K562 (cell line): ENCODE measurements around the gene PDZD8. TPM values are rescaled to one million over a fixed set of nuclear protein-coding genes. Genes with fewer than 3 reads are reported as not detected.

Experiments used
- BCOR ChIP-seq: fragments of 450-650 bp; IDR thresholded peaks from 2 replicates; pipeline ENCODE4 v1.6.1; 2016
- BHLHE40 ChIP-seq: IDR thresholded peaks from 2 replicates; pipeline ENCODE4 v1.6.1; 2011; ENCODE audit warnings: low read length, improper control_type of control experiment
- CEBPG ChIP-seq, 3 experiments: fragments of 200-800 bp in 1 of 3; sonication (Bioruptor generic) in 1 of 3; sonication (generic) in 1 of 3; formaldehyde crosslinking in 1 of 3; IDR thresholded peaks in 2 of 3; conservative IDR thresholded peaks in 1 of 3; 2 replicates each; pipeline versions ENCODE4 v1.6.1 to v1.8.0; 2016 to 2022; ENCODE audit warnings: missing compliant biosample characterization in 2 of 3, missing genetic modification characterization in 2 of 3, mild to moderate bottlenecking in 1 of 3, missing genetic modification reagents in 1 of 3
- CTBP1 ChIP-seq: fragments of 450-650 bp; IDR thresholded peaks from 2 replicates; pipeline ENCODE4 v1.6.1; 2016; ENCODE audit warnings: borderline replicate concordance
- HNRNPH1 ChIP-seq: fragments of 200-400 bp; formaldehyde crosslinking; optimal IDR thresholded peaks from 2 replicates; pipeline ENCODE3; 2017; ENCODE audit warnings: low read depth, mild to moderate bottlenecking, low read length, moderate library complexity
- ILK ChIP-seq: fragments of 450-650 bp; IDR thresholded peaks from 2 replicates; pipeline ENCODE4 v1.6.1; 2016; ENCODE audit warnings: missing genetic modification characterization, low read depth, mild to moderate bottlenecking, missing compliant biosample characterization, moderate library complexity, borderline replicate concordance
- KDM1A ChIP-seq, 2 experiments: fragments of 450-650 bp; IDR thresholded peaks; 2 replicates each; pipeline ENCODE4 v1.6.1; 2016; ENCODE audit warnings: mild to moderate bottlenecking in 2 of 2
- NR2C1 ChIP-seq, 2 experiments: fragments of 450-650 bp; IDR thresholded peaks; 2 replicates each; pipeline ENCODE4 v1.6.1; 2017; ENCODE audit warnings: mild to moderate bottlenecking in 2 of 2, antibody characterized with exemption in 1 of 2, inconsistent platforms in 1 of 2, missing compliant biosample characterization in 1 of 2, missing genetic modification characterization in 1 of 2
- PREB ChIP-seq: sonication (generic); formaldehyde crosslinking; IDR thresholded peaks from 2 replicates; pipeline ENCODE4 v1.8.1; 2023; ENCODE audit warnings: mild to moderate bottlenecking, missing genetic modification reagents
- PTBP1 ChIP-seq: fragments of 200-400 bp; formaldehyde crosslinking; IDR thresholded peaks from 2 replicates; pipeline ENCODE4 v1.6.1; 2017; ENCODE audit warnings: low read depth, low read length
- RBM25 ChIP-seq: fragments of 200-400 bp; formaldehyde crosslinking; IDR thresholded peaks from 2 replicates; pipeline ENCODE4 v1.6.1; 2018; ENCODE audit warnings: low read length, low read depth, moderate library complexity; ENCODE audit not compliant: severe bottlenecking
- ZC3H4 ChIP-seq: sonication (generic); formaldehyde crosslinking; IDR thresholded peaks from 2 replicates; pipeline ENCODE4 v1.9.0; 2021; ENCODE audit warnings: missing genetic modification reagents, borderline replicate concordance
- polyA plus RNA-seq, 8 experiments: library from polyadenylated mRNA; depleted of rRNA in 4 of 8; stranded (reverse) in 5 of 8; unstranded in 3 of 8; fragments of >200 nt; fragmentation: Nextera tagmentation in 2 of 8; fragmentation: Illumina TruSeq in 1 of 8; extraction: Ambion mirVana in 2 of 8; extraction: Trizol in 1 of 8; gene quantifications; 2 replicates each; pipeline versions ENCODE4 v1.2.1 to v1.2.3, GENCODE V29; 2011 to 2014; ENCODE audit warnings: inconsistent platforms in 1 of 8, missing spikeins in 1 of 8
- total RNA-seq, 7 experiments: library from RNA; depleted of rRNA in 6 of 7; stranded (reverse); fragments of >200 nt in 6 of 7; fragmentation: Illumina TruSeq in 2 of 7; extraction: Trizol in 2 of 7; gene quantifications; 2 replicates each; pipeline versions ENCODE4 v1.2.1 to v1.2.3, GENCODE V29; 2011 to 2021; ENCODE audit warnings: low replicate concordance in 1 of 7
- TF ChIP-seq, protein P1 (sequence below): sonication (generic); formaldehyde crosslinking; IDR thresholded peaks from 2 replicates; pipeline ENCODE4 v1.8.1; 2022; ENCODE audit warnings: missing genetic modification reagents
- TF ChIP-seq, protein P2 (sequence below): sonication (generic); formaldehyde crosslinking; IDR thresholded peaks from 2 replicates; pipeline ENCODE4 v1.8.1; 2023; ENCODE audit warnings: mild to moderate bottlenecking, missing genetic modification reagents, moderate library complexity
- TF ChIP-seq, protein P3 (sequence below), 2 experiments: fragments of 450-650 bp in 1 of 2; sonication (generic) in 1 of 2; formaldehyde crosslinking in 1 of 2; IDR thresholded peaks in 1 of 2; conservative IDR thresholded peaks in 1 of 2; 2 replicates each; pipeline versions ENCODE4 v1.6.1 to v1.8.1; 2016 to 2023; ENCODE audit warnings: mild to moderate bottlenecking in 2 of 2, moderate library complexity in 2 of 2, inconsistent platforms in 1 of 2, missing genetic modification reagents in 1 of 2
- TF ChIP-seq, protein P4 (sequence below): fragments of 450-650 bp; IDR thresholded peaks from 2 replicates; pipeline ENCODE4 v1.6.1; 2016; ENCODE audit warnings: missing biosample characterization, missing genetic modification characterization

Gene PDZD8
- total and polyA plus RNA-seq, 9 of the 15 experiments (the other 6 are each of a cell fraction or from before 2014, with no cell fraction given): 5.5 to 53.4 (median 36.8) TPM

DNA sequence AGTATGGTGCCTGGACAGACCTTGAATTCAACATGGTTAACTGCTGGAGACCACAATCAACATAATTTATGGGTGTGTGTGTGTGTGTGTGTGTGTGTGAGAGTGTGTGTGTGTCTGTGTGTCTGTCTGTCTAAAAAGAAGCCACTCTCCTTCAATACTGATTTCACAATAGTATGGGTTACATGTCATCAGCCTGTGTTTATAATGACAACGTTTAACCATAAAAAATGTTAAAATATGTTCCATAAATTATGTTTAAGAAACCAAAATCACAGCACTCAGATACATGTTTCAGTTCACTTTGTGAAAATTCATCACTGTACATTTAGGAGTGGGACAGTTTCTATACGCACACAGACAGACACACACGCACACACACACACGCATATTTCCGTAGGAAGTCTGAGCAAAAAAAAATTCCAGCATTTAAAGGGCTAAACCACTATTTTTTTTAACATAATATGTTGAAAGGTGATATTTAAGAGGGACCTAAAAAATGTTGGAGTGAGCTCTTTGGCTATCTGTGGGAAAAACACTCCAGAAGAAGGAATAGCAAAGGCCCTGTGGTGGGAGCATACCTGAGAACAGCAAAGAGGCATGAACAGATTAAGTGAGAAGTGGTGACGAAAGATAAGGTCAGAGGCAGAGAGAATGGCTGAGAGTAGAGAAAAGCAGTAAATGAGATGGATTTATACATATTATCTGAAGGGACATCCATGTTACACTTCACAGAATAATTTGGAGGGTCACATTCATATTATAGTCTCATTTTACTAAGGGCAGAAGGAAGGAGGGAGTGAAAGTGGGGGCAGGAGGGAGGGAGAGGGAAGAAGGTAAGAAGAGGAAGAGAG, 10.9 kb downstream of the PDZD8 start (continued):
- TF ChIP-seq, protein P1, sequence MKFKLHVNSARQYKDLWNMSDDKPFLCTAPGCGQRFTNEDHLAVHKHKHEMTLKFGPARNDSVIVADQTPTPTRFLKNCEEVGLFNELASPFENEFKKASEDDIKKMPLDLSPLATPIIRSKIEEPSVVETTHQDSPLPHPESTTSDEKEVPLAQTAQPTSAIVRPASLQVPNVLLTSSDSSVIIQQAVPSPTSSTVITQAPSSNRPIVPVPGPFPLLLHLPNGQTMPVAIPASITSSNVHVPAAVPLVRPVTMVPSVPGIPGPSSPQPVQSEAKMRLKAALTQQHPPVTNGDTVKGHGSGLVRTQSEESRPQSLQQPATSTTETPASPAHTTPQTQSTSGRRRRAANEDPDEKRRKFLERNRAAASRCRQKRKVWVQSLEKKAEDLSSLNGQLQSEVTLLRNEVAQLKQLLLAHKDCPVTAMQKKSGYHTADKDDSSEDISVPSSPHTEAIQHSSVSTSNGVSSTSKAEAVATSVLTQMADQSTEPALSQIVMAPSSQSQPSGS (CRISPR knock-in tag): no peak
- TF ChIP-seq HNRNPH1 (no peak), PTBP1 (no peak), CTBP1 (no peak), BHLHE40 (no peak), ILK (no peak), RBM25 (peak; percentile 8), ZC3H4 (no peak), KDM1A (IDR thresholded peaks at IDR 0.05) (peak; percentile 35 to 54; a peak in 3 of 4 replicates), NR2C1 (IDR thresholded peaks at IDR 0.05) (no peak), NR2C1 (tag; IDR thresholded peaks at IDR 0.05) (no peak), CEBPG (CRISPR knock-in tag; IDR thresholded peaks at IDR 0.05) (no peak), CEBPG (tag; conservative IDR thresholded peaks at IDR 0.05 in 1 of 2, IDR thresholded peaks at IDR 0.05 in 1 of 2) (peak; percentile 42 to 60; a peak in 3 of 4 replicates), PREB (CRISPR knock-in tag) (no peak), BCOR (0 out of 2 replicates have a peak, but pooled peaks have one; percentile 34)
- TF ChIP-seq, protein P2, sequence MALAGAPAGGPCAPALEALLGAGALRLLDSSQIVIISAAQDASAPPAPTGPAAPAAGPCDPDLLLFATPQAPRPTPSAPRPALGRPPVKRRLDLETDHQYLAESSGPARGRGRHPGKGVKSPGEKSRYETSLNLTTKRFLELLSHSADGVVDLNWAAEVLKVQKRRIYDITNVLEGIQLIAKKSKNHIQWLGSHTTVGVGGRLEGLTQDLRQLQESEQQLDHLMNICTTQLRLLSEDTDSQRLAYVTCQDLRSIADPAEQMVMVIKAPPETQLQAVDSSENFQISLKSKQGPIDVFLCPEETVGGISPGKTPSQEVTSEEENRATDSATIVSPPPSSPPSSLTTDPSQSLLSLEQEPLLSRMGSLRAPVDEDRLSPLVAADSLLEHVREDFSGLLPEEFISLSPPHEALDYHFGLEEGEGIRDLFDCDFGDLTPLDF (CRISPR knock-in tag): no peak
- TF ChIP-seq, protein P3, sequence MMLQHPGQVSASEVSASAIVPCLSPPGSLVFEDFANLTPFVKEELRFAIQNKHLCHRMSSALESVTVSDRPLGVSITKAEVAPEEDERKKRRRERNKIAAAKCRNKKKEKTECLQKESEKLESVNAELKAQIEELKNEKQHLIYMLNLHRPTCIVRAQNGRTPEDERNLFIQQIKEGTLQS (IDR thresholded peaks at IDR 0.05): peak; percentile 20; the same call in 1 of the 2 replicates
- TF ChIP-seq, protein P3 (CRISPR knock-in tag; conservative IDR thresholded peaks at IDR 0.05): no peak
- TF ChIP-seq, protein P4, sequence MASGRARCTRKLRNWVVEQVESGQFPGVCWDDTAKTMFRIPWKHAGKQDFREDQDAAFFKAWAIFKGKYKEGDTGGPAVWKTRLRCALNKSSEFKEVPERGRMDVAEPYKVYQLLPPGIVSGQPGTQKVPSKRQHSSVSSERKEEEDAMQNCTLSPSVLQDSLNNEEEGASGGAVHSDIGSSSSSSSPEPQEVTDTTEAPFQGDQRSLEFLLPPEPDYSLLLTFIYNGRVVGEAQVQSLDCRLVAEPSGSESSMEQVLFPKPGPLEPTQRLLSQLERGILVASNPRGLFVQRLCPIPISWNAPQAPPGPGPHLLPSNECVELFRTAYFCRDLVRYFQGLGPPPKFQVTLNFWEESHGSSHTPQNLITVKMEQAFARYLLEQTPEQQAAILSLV (tag): no peak
